HuH-7.5 (cell line): Measurements from ENCODE around the gene OLFML2A.

Experiments used
- DNase-seq: peaks from one replicate; pipeline ENCODE4 v3.0.0; 2011; ENCODE audit warnings: low spot score

Gene OLFML2A

DNA sequence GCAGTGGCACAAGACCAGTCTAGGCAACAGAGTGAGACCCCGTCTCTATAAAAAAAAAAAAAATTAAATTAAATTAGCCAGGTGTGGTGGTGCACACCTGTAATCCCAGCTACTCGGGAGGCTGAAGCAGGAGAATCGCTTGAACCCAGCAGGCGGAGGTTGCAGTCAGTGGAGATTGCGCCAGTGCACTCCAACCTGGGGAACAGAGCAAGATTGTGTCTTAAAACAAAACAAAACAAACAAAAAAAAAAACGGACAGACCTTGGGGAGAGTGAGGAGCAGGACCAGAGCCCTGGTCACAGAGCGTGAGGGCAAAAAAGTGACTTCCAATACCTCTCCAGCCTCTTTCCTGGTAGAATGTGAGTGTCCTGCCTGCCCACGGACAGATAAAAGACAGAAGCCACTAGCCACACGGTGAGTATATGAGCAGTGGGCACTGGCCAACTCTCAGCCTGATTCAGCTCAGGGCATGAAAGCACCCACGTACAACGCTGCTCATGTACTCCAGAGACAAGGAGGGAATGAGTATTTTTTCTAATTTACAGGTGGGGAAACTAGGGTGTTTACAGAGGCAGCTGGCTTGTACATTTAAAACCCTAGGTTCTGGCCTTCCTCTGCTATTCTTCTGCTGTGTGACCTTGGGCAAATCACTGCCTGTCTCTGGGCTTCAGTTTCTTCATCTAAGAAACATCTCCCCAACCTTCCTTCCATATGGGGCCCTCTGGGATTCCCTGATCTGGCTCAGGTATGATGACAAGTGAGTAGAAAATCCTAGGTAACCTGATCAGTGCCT is 1.8 kb downstream of the OLFML2A start:
- DNase-seq = no peak

- peak; percentile 61 for DNase-seq
Observed at GRCh38 chr9:124779368-124780059, 2.6 kb downstream of the OLFML2A start.

DNA sequence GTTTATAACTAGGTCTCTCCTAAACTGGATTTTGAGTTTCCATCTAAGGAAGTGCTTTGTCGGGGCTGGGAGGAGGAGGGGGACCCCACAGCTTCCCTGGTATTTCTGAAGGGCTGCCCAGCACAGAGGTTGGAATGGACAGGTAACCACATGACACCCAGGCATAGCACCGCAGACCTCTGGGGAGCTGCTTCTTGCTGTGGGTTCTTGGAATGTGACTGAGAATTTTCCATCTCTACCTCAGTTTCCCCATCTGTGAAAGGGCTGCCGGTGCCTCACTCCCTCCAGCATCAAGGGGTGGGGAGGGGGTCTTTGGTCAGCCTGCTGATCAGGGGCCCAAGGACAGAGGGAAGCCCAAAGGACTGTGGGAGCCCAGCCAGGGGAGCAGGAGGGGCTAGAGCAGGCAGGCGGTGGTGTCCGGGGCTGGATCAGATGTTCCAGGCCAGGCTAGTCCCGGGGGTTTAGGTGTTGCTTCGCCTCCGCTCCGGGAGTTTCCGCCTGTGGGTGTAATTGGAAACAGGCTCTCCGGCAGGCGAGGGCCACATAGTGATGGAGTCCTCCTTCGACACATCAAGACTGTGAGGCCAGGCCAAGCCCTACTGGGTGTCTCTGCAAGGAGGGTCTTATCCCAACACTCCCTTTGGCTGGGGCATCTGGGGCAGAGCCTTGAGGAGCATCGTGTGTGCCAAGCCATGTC is 3.3 kb downstream of the OLFML2A start:
- DNase-seq = no peak

DNA sequence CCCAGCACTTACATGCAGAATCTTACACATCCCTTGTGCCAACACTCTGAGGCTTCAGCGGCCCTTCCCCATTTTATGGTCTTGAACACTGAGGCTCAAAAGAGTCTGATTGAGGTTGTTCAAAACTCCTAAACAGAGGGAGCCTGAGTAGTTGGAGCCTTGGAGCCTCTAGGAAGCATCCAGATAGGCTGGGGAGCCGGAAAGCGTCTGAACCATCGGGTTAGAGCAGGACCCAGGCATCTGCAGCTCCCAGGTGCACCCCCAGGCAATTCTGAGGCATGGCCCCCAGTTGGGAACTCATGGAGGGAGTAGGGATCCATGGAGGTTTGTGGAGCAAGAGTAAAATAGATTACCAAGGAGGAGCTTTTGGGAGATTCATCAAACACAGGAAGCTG is 3.8 kb downstream of the OLFML2A start:
- DNase-seq = no peak

DNA sequence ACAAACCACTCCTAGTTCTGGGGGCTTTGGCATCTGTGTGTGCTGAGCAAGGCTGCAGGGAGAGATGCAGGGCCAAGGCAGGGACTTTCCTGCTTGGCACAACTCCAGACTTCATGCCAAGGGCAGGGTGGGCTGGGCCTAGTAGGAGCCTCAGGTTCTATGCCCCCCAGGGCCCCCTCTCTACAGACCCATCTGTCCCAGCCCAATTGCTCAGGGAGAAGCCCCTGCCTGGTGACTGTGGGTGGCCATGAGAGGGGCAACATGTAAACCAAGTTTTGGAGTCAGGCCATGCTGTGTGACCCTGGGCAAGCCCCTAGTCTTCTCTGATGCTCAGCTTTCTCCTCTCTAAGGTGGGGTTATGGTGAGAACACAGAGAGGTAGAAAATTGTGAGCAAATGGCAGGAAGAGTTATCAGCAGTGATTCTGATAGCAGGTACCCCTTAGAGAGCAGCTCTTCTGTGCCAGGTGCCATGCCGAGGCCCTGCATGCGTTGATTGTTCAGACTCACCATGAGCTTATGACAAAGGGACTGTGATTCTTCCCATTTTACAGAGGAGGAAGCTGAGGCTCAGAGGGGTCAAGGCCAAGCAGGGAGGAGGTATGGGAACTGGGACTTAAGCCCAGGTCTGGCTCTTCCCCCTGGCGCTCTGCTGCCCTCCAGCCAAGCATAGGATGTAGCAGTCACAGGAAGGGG is 5.2 kb downstream of the OLFML2A start:
- DNase-seq = no peak

GRCh38 chr9:124782661-124783574 is 6.0 kb downstream of the OLFML2A start:
- no peak for DNase-seq

DNA sequence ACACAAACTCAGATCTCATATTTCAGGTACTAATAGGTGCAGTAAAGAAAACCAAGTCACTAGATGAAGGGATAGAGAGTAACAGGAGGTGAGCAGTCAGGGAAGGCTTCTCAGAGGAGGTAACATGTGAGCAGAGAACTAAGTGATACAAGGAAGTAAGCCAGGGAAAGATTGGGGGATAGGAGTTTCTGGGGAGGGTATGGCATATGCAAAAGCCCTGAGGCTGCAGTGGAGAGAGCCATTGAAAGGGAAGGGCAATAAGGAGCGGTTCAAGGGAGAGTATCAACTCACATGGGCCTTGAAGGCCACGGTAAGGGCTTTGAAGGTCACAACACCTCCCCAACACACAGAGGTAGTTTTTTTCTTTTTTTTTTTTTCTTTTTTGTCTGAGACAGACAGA is 6.9 kb downstream of the OLFML2A start:
- no peak for DNase-seq

GRCh38 chr9:124784509-124784908 is 7.6 kb downstream of the OLFML2A start:
- DNase-seq = no peak

DNA sequence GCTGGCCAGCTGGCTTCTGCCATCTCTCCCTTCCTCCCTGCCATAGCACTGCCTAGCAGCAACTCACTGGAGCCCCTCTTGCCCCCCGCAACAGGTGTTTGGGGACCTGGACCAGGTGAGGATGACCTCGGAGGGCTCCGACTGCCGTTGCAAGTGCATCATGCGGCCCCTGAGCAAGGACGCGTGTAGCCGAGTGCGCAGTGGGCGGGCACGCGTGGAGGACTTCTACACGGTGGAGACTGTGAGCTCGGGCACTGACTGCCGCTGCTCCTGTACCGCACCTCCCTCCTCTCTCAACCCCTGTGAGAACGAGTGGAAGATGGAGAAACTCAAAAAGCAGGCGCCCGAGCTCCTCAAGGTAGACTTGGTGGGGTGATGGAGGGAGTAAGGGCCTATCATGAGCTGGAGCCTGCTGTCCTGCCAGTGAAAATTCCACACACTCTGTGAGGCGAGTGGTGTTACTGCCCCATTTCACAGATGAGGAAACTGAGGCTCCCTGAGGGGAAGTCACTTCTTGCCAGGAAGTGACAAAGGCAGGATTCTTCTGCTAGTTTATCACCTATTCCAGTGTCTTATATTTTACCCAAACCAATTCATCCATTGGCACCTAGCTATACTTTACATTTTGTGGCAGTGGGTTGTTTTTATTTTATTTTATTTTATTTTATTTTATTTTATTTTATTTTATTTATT is 10.1 kb downstream of the OLFML2A start:
- no peak for DNase-seq

DNA sequence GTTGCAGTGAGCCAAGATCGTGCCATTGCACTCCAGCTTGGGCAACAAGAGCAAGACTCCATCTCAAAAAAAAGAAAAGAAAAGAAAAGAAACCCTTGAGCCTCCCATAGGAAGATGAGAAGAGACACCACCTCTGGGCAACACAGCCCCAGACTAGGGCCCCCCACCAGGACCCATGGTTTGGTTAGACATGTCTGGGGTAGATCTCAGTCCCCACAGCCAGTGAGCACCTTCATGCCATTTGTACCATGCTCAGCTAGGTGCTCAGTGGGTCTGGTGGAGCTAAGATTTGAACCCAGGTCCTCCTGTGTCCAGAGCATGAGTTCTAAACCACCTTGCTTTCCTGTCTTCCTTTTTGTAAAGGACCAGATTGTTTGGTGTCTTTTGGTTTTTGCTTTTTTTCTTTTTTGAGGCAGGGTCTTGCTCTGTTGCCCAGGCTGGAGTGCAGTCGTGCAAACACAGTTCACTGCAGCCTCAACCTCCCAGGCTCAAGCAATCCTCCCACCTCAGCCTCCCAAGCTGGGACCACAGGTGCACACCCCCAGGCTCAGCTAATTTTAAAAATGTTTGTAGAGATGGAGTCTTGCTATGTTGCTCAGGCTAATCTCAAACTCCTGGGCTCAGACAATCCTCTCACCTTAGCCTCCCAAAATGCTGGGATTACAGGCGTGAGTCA is 11.7 kb downstream of the OLFML2A start:
- DNase-seq = no peak

- no peak for DNase-seq
Observed at GRCh38 chr9:124789531-124789930, 12.6 kb downstream of the OLFML2A start.

- DNase-seq = no peak
Observed at GRCh38 chr9:124790301-124790700, 13.4 kb downstream of the OLFML2A start.

DNA sequence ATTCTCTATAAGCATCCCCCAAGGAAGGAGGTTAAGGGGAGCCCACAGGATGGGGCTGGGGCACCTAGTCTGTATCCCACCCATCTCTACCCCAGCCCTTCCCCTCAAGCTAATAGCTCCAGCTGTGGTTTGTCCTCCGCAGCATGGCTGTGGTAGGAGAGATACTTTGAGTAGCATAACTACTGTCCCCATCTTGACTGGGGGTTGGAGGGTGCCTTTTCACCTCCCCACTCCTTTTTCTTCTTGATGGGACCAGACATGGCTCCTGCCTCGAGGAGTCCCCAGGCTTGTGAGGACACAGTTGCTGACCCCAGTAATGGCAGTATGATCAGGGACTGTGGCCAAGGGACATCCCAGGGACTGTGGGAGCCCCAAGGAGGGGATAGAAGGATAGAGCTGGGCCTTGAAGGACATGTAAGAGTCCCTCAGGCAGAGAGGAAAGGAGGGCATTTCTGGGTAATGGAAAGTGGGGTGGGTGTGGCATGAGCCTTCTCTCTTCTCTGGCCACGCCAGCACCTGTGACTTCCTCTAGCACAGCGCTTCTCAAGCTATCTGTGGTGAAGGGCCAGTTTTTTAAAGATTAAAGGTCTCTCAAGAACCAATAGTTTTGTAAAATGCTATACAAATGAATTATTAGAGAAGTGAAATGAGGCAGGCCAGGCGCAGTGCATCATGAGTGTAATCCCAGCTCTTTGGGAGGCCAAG is 14.0 kb downstream of the OLFML2A start:
- DNase-seq = no peak

DNA sequence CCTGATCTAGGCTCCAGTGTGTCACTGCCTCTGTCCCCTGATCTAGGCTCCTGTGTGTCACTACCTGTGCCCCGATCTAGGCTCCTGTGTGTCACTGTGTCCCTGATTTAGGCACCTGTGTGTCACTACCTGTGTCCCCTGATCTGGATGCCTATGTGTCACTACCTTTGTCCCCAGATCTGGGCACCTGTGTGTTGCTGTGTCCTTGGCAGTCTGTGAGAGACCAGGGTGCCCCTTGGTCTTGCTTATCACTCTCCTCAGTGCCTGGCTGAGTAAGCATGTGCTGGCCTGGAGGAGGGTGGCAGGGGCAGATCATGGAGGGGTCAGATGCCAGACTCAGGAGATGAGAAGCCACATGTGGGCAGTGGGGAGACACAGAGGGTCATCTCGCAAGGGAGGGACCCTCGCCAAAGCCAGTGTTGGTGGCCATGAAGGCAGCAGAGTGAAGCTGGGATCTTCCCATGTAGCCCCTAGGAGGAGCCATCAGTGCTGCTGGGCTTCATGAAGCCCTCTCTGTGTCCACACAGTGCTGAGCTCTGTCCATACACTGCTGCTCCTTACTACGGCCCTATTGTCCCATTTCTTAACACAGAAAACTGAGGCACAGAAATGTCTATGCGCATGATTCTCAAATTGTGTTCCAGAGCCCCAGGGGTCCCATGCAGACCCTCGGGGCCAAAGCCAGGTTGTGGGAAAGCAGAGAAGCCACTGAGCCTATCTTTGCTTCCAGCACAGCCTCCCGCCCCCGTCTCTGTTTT is 15.5 kb downstream of the OLFML2A start:
- no peak for DNase-seq

DNA sequence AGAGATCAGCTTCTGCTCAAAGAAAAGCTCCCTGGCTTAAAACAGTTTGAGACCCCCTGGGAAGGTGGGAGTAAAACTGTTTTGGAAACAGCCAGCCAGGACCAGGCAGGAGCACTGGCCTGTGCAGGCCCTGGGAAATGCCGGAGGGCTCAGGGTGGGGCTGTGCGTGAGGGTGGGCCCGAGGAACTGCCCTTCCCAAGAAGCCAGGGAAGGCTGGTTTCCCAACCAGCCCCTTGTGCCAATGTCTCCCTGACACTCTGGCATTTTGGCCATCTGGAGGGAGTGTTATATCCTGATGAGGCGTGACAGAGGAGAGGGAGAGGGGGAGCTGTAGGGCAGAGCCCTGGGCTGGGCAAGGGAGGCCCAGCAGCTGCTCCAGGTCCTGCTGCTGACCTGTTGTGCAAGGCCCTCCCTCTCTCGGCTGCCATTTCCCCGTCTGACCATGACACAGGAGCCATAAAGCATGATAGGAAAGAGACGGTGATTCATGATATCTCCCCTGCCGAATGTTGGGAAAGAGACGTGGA is 16.1 kb downstream of the OLFML2A start:
- DNase-seq = no peak

DNA sequence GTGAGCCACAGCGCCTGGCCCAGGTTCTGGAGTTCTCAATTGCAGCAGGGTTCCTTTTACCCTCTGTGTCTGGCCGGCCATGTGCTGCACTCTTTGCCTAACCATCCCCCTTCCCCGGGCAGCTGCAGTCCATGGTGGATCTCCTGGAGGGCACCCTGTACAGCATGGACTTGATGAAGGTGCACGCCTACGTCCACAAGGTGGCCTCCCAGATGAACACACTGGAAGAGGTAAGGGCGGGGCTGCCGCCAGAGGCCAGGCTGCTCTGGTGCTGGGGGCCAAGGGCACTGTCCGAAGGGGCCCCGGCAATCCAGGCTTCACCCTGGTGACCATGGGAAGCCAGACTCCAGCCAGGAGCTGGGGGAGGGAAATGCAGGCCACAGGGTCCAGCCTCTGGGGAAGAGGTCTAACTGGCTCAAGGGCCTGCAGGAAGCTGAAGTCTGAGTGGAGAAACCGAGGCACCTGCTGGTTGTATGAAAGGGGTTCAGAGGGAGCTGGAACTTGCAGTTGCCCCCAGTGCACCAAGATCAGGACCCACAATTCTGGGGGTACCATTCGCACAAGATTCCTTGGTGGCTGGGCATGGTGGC is 18.1 kb downstream of the OLFML2A start:
- peak; percentile 80 for DNase-seq

DNA sequence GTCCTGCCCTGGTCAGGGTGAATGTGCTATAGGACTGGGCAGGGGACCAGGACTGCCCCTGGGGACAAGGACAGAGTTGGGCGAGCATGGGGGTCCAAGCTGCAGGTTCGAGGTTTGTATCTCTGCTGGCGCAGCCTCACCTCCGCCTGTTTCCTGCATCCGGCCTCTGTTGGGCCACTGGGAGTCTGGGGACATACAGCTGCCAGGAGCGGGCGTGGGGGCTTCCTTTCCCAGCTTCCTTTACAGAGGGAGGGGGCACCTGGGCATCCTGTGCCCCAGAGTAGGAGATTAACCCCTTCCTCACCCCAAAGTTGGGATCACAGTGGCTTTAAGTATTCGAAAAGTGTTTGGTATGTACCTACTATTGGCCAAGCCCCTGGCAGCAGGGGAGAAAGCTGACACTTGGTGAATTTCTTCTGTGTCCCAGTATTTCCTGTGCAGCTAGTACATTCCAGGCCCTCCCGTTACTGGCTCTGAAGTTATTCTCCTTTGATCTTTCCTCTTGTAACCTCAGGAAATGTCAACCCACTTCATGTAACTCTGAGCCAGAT is 19.0 kb downstream of the OLFML2A start:
- no peak for DNase-seq
